Measurements from ENCODE around the gene KANK3. TPM values are rescaled to one million over a fixed set of nuclear protein-coding genes. Genes with fewer than 3 reads are reported as not detected.
A peak's percentile ranks its signal among the peaks of the same experiment; 100 is the strongest.
"Not testable (repeated sequence)": the region's sequence is repeated elsewhere in the genome, so short reads cannot be mapped to it uniquely, and the experiment has no call there.

Gene KANK3
- total RNA-seq, 1 experiment from 2014 or later, result 5.6 TPM

DNA sequence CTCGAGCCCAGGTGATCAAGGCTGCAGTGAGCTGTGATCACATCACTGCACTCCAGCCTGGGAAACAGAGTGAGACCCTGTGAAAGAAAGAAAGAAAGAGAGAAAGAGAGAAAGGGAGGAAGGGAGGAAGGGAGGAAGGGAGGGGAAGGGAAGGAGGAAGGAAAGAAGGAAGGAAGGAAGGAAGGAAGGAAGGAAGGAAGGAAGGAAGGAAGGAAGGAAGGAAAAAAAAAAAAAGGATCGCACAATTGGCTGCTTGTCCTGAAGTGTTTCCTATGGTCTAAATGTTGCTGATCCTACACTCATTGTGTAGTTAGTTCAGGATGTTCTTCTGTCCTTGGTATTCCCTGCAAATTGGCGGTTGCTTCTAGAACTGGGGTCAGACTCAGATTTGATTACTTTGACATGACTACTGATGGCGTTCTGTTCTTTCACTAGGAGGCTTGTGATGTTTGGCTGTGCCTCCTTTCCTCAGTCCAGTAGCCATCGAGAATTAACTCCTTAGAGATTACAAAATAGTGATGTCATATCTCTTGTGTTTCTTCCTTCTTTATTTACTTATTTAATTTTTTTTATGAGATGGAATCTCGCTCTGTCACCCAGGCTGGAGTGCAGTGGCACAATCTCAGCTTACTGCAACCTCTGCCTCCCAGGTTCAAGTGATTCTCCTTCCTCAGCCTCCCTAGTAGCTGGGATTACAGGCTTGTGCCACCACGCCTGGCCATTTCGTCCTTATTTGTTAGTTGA, 6.7 kb upstream of the KANK3 start:
- DNase-seq (ENCODE audit: low read depth); in situ Hi-C loops (cut with HindIII; ENCODE audit: low pct_unique_long_range_greater_than_20kb, low sequenced_read_pairs): not testable (repeated sequence)

- DNase-seq (ENCODE audit: low read depth), result no peak
Observed at GRCh38 chr19:8343483-8343844, 402 bp upstream of the KANK3 start.

GRCh38 chr19:8342316-8342683, 762 bp downstream of the KANK3 start:
- no peak for DNase-seq (ENCODE audit: low read depth)
- in situ Hi-C loops (cut with HindIII; ENCODE audit: low pct_unique_long_range_greater_than_20kb, low sequenced_read_pairs), result no loop called here

More at GRCh38 chr19:8343483-8343844, 402 bp upstream of the KANK3 start:
- in situ Hi-C loops (cut with HindIII; ENCODE audit: low pct_unique_long_range_greater_than_20kb, low sequenced_read_pairs), result no loop called here

DNA sequence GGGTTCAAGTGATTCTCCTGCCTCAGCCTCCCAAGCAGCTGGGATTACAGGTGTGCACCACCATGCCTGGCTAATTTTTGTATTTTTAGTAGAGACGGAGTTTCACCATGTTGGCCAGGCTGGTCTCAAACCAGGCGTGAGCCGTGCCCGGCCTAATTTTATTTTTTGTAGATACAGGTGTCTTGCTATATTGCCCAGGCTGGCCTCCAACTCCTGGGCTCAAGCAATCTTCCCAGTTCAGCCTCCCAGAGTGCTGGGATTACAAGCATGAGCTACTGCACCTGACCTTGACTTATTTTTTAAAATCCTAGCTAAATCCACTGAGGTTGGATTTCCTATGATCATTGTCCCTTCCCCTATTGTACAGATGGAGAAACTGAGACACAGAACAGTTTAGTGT, 1.6 kb downstream of the KANK3 start:
- DNase-seq (ENCODE audit: low read depth); in situ Hi-C loops (cut with HindIII; ENCODE audit: low pct_unique_long_range_greater_than_20kb, low sequenced_read_pairs): not testable (repeated sequence)

DNA sequence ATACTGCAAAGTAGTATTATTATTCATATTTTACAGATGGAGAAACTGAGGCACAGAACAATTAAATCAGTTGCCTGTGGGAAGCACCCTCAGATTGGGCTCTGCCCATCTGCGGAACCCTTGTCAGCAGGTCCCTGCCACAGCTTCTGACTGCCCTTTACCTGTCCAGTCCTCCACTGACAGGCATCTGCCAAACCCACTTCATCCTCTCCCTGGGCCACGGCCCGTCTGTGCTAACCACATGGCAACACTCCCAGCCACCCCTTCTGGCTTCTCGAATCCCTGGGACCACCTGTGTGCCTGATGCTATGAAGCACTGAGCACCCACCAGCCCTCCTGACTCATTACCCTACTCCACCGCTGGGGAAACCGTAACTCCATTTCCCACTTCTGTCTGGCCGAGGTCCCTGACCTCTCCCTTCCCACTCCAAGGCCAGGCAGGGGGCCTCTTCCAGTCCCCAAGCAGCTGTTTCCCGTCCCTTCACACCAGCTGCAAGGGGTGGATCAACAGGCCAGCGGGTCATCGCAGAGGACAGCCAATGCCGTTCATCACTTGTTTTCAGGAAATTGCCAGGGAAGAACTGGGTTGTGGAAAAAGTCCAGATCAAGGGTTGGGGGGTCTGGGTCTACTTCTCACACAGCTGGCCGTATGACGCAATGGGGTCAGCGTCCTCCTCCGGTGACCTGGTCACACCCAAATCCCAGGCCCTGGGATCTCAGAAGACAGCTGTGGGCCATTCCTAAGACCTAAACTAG, 2.5 kb downstream of the KANK3 start:
- in situ Hi-C loops (cut with HindIII; ENCODE audit: low pct_unique_long_range_greater_than_20kb, low sequenced_read_pairs), result no loop called here
- no peak for DNase-seq (ENCODE audit: low read depth)

DNA sequence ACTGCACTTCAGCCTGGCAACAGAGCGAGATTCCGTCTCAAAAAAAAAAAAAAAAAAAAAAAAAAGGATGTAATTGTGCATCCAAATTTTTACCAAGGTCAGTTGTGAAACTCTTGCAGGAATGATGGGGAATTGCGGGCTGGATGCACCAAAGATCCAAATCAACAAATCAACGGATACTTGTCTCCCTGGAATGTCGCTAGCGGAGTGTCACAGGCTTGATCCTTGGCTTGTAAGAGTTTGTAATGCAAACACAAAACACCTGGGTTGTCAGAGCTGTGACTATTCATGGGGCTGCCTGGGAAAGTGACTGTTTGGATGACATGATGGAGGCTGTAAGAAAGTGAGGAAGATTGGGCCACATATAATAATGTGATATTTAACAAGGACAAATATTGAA, 4.2 kb downstream of the KANK3 start:
- no peak for DNase-seq (ENCODE audit: low read depth)
- in situ Hi-C loops (cut with HindIII; ENCODE audit: low pct_unique_long_range_greater_than_20kb, low sequenced_read_pairs), result no loop called here

DNA sequence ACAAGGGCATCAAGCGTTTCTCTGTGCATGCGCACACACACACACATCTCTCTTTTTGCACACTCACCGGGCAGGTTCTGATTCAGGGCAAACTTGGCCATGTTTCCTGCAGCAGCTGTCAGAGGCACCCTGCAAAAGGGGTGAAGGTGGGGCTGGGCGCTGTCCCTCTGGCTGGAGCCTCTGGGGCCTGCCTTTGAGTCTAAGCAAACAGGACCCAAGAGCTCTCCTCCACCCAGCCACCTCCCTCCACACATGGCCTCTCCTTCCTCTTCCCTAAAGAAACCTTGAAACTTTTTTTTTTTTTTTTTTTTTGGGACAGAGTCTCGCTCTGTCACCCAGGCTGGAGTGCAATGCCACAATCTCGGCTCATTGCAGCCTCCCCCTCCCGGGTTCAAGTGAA, 5.3 kb downstream of the KANK3 start:
- in situ Hi-C loops (cut with HindIII; ENCODE audit: low pct_unique_long_range_greater_than_20kb, low sequenced_read_pairs), result no loop called here
- DNase-seq (ENCODE audit: low read depth), result no peak

DNA sequence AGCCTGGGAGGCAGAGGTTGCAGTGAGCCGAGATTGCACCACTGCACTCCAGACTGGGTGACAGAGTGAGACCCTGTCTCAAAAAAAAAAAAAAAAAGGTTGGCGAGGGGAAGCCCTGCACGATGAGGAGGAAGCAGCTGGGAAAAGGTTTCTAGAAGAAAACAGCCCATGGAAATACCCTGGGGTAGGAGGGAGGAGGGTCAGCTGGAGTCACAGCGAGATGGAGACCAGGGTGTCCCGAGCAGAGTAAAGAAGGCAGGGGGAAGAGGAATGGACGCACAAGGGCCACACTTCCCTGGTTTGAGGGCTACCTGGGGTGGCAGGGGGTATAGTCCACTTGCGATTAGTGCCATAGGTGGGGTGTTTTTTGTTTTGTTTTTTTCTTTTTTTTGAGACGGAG, 6.4 kb downstream of the KANK3 start:
- in situ Hi-C loops (cut with HindIII; ENCODE audit: low pct_unique_long_range_greater_than_20kb, low sequenced_read_pairs), result no loop called here
- no peak for DNase-seq (ENCODE audit: low read depth)

- DNase-seq (ENCODE audit: low read depth), result no peak
- in situ Hi-C loops (cut with HindIII; ENCODE audit: low pct_unique_long_range_greater_than_20kb, low sequenced_read_pairs), result no loop called here
Observed at GRCh38 chr19:8336072-8336569, 6.9 kb downstream of the KANK3 start.

DNA sequence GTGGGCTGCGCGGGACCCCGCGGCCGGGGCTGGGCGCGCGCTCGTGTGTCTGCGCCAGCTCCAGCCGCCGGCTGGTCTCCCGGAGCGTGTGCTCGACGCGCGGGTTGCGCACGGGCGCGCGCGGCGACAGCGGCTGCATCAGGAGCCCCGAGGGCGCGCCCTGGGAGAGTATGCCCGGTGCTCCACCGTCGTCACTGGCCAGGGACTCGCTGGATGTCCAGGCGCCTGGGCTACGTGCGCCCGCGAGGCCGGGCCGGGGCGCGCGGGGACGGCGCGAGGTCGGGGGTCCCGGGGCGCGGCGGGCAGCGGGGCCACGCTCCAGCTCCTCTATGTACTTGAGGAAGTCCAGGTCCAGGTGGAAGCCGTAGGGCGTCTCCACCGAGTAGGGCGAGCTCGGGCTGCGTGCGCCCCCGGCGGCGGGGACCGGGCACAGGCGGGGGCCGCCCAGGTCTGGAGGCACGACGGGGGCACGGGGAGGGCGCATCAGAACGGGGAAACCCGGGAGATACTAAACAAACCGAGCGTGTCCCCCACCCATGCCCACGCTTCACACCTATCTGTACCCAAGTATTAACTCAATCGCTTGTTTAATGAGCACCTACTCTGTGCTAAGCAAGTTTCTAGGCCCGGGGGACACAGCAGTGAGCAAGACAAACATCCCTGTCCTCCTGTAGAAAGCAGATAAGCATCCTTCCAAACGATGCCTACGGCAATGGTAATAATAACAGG, 7.6 kb downstream of the KANK3 start:
- DNase-seq (ENCODE audit: low read depth), result no peak
- in situ Hi-C loops (cut with HindIII; ENCODE audit: low pct_unique_long_range_greater_than_20kb, low sequenced_read_pairs), result no loop called here

GRCh38 chr19:8334458-8335342, 8.4 kb downstream of the KANK3 start:
- DNase-seq (ENCODE audit: low read depth), result peak; percentile 83

DNA sequence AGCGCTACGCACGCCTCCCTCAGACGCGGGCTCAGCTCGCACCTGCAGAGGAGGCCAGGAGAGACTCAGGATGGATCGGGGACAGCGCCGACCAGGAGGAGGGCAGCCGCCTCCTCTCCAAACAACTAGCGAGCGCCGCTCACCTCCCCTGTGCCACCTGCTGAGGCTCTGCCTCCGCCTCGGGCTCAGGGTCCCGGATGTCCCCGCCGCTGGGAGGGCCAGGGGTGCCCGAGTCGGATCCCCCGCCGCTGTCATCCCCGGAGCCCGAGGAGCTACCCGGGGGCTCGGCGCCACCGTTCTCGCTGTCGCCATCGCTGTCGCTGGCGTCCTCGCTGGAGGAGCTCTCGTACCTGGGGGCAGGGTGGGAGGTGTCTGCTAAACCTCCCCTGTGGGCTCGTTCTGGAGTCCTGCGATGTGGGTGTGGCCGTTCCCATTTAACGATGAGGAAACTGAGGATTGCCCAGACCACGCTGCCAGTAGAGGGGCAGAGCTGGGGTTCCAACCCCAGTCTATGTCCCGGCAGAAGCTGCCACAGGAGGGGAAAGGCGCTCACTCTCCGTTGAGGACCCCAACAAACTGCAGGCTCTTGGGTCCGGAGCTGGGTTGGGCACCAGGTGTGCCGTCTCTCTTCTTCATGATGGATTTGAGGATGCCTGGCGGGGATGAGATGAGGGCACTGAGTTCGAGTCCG, 9.2 kb downstream of the KANK3 start:
- in situ Hi-C loops (cut with HindIII; ENCODE audit: low pct_unique_long_range_greater_than_20kb, low sequenced_read_pairs), result no loop called here
- no peak for DNase-seq (ENCODE audit: low read depth)

More at GRCh38 chr19:8334458-8335342, 8.4 kb downstream of the KANK3 start:
- in situ Hi-C loops (cut with HindIII; ENCODE audit: low pct_unique_long_range_greater_than_20kb, low sequenced_read_pairs), result no loop called here

DNA sequence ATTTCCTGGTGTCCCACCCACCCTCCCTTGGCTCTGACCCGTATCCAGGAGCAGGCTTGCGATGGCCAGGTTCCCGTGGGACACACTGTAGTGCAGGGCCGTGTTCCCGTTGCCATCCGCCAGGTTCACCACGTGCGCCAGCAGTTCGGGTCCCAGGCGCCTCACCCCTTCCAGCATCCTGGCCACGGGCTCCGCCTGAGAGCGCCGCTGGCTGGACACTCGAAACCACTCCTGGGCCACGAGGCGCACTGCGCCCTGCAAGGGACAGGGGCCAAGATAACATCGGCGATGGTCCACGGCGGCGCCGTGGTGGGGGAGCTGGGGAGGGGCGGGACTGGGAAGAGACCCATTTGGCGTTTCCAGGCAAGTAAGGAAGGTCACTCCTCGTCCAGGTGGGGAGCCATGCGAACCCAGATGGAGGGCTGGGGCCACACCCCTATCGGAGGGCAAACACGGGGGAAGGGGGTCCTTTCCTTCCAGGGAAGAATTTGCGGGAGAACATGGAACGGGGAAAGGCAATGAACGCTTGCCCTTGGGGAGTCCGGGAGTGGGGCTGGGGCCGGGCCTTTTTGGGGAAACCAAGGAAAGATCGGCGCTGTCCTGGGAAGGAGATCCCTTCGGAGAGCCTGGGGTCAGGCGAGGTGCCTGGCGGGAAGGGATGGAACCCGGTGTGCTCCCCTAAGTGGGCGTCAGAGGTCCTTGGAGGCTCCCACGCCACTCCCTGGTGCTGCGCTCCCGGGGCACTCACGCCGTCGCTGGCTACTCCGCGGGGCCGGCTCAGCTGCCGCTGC, 9.9 kb downstream of the KANK3 start:
- DNase-seq (ENCODE audit: low read depth), result no peak
- in situ Hi-C loops (cut with HindIII; ENCODE audit: low pct_unique_long_range_greater_than_20kb, low sequenced_read_pairs), result no loop called here

- in situ Hi-C loops (cut with HindIII; ENCODE audit: low pct_unique_long_range_greater_than_20kb, low sequenced_read_pairs), result no loop called here
- no peak for DNase-seq (ENCODE audit: low read depth)
Observed at GRCh38 chr19:8331263-8331845, 11.7 kb downstream of the KANK3 start.

GRCh38 chr19:8329996-8330395, 13.1 kb downstream of the KANK3 start:
- in situ Hi-C loops (cut with HindIII; ENCODE audit: low pct_unique_long_range_greater_than_20kb, low sequenced_read_pairs), result no loop called here
- no peak for DNase-seq (ENCODE audit: low read depth)

GRCh38 chr19:8325454-8325853, 17.6 kb downstream of the KANK3 start:
- in situ Hi-C loops (cut with HindIII; ENCODE audit: low pct_unique_long_range_greater_than_20kb, low sequenced_read_pairs), result no loop called here
- DNase-seq (ENCODE audit: low read depth), result no peak

Data from Caki2 (cell line).